ENCODE measurements around the gene PPTC7. TPM values are rescaled to one million over a fixed set of nuclear protein-coding genes. Genes with fewer than 3 reads are reported as not detected.

The PPTC7 gene, protein sequence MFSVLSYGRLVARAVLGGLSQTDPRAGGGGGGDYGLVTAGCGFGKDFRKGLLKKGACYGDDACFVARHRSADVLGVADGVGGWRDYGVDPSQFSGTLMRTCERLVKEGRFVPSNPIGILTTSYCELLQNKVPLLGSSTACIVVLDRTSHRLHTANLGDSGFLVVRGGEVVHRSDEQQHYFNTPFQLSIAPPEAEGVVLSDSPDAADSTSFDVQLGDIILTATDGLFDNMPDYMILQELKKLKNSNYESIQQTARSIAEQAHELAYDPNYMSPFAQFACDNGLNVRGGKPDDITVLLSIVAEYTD
- total RNA-seq, result 16.7 TPM

DNA sequence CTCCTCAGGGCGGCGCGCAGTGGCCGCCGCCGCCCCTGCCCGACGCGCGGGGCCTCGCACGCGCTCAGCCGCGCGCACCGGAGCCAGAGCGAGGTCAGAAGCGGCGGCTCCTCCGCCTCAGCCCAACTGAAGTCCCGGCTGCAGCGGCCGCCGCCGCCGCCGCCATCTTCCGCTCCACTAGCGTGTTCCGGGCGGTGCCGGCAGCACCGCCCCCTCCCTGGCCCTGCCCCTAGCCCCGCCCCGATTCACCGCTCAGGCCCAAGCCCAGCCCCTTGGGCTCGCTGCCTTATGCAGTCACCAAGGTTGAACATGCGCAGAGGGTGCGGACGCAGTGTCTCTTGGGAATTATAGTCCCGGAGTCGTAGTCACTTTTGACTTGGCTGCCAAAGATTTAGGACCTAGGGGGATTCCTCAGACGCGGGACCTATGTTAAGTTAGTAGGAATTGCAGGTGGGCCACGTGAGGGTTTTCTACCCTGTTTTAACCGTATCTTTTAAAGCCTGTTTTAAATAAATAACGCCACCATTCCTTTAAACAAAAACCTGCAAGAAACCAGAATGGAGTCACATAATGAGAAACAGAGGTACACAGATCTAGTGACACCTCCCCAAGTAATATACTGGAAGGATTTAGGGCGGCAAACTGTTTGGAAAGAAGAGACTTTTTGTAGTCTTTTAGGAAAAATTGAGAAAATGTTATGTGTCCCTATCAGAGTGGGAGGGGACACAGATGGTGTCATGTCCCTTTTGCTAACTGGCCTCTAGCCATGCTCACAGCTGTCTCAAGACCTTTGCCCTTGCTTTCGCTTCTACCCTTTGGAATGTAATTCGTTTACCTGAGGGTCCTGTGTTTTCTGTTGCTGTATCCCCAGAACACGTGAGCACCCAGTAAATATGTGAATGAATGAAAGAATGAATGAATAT, at the start of gene PPTC7:
PPTC7 (minus strand) TSS at position 182 of the 923 bp plus-strand sequence. CDS start 287 bp downstream, outside the sequence.

DNA sequence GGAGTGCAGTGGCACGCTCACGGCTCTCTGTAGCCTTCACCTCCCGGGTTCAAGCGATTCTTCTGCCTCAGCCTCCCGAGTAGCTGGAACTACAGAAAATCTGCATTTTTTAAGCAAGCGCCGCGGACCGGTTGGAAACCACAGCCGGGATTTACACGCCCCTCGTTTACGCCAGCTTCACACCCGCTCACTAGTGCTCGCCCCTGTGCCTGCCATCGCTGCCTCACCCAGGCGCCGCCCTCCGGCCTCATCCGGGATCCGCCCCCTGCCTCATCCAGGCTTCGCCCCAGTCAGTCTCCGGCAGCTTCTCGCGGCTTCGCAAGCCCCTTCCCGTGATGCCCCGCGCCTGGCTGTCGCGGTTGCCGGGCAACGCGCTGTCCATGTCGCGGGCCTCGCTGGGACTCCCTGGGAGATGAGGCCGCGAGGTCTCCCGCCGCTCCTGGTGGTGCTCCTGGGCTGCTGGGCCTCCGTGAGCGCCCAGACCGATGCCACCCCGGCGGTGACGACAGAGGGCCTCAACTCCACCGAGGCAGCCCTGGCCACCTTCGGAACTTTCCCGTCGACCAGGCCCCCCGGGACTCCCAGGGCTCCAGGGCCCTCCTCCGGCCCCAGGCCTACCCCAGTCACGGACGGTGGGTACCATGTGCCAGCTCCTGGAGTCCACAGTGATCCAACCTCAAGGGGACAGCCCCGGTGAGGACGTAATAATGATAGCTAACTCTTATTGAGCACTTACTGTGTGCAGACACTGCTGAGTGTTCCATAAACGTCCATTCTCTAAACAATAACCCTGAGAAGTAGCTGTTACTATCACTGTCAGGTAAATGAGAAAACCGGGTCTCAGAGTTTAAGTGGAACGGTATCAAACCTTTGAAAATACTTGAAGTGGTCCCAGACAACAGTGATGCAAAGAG, 30.9 kb upstream of the PPTC7 start, which contains the start of gene TCTN1:
TCTN1 (plus strand) TSS at position 359 of the 914 bp plus-strand sequence; CDS start at position 413, 54 bp downstream.

DNA sequence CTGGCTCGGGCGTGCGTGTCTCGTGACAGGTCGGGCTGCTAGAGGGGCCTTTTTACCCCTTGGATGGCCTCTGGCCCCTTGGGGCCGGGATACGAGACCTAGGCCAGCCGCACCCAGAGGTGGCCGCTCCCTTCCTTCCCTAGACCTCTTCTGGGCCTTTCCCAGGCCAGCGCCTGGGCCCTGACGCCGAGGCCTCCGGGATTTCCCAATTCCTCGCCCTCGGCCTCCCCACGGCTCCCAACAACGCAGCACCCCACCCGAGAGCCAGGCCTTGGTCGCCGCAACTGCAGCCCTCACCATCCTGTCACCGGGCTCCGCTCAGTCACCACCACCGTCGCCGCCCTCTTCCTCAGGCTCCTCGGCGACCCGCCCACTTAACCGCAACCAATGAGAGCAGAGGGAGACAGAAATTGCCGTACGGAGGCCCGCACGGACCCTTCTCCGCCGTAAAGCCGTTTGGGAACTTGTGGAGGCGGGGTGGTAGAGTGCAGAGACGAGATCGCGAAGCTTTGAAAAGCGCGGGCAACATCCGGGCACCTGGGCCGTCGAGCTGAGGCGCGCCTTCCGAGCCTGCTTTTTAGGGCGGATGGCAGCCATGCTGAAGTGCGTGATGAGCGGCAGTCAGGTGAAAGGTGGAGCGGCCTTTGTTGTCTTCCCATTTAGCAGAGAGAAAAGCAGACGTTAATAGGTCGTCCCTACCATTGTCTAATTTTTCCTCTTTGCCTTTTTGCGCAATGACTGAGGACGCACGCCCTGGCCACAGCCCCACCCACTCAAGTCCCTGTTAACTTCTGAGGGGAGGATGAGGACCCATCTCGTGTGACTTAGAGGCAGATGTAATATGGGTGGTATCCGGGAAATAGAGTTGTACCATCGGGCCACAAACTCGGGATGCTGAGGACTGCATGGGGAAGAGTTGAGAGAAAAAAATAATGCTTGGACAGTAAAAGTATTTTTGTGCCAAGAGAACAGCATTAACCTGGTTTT, 81.1 kb downstream of the PPTC7 start, which contains the start of the genes RAD9B and VPS29:
RAD9B (plus strand) TSS at position 580 of the 987 bp plus-strand sequence; CDS start at position 587, 7 bp downstream.
VPS29 (minus strand) TSS at position 360 of the 987 bp plus-strand sequence; CDS start at position 300, 60 bp downstream.

Other genes with a start within 250 kb of the PPTC7 start
- 67.0 TPM for gene ANAPC7, start 179.6 kb downstream of the PPTC7 start, total RNA-seq
- gene ARPC3, start 133.0 kb downstream of the PPTC7 start, total RNA-seq, result 195 TPM
- 16.1 TPM for gene GPN3, start 115.1 kb downstream of the PPTC7 start, total RNA-seq
- 16.7 TPM for gene FAM216A, start 114.5 kb downstream of the PPTC7 start, total RNA-seq
- gene VPS29, start 81.2 kb downstream of the PPTC7 start, total RNA-seq, result 107 TPM
- gene RAD9B, start 81.0 kb downstream of the PPTC7 start, total RNA-seq, result 1.9 TPM
- gene TCTN1, start 30.8 kb upstream of the PPTC7 start, total RNA-seq, result 49.9 TPM
- 6.8 TPM for gene HVCN1, start 105.8 kb upstream of the PPTC7 start, total RNA-seq
- 220 TPM for gene PPP1CC, start 159.6 kb upstream of the PPTC7 start, total RNA-seq

Measured in camera-type eye (tissue), 1 donor.